Caco-2 (cell line): ENCODE measurements around the gene IL22. TPM values are rescaled to one million over a fixed set of nuclear protein-coding genes. Genes with fewer than 3 reads are reported as not detected.

Experiments
- BruUV-seq: library from RNA; stranded (reverse); fragments of 400-500 nt; replicated peaks from 2 replicates; lab custom pipeline; 2021; lab: Mats Ljungman, UMichigan
- CTCF ChIA-PET: fragments of 300-600 bp; sonication (Branson Sonifier 250); formaldehyde crosslinking; loops from one replicate; lab custom pipeline; 2022; ENCODE audit warnings: antibody characterized with exemption; lab: Charles Lee
- POLR2A ChIA-PET: fragments of 300-600 bp; sonication (Branson Sonifier 250); formaldehyde crosslinking; loops from one replicate; lab custom pipeline; 2022; ENCODE audit warnings: antibody characterized with exemption; lab: Charles Lee
- DNase-seq, 2 experiments: peaks; one replicate each; pipeline versions ENCODE4 v3.0.0 to v3.0.0-alpha.2; 2020 to 2022
- H3K27me3 ChIP-seq: replicated peaks from 2 replicates; pipeline ENCODE4 v1.6.0; 2011; ENCODE audit warnings: low read length; ENCODE audit not compliant: control insufficient read depth, insufficient read depth
- H3K36me3 ChIP-seq: 2 replicates; pipeline ENCODE4 v1.5.1; 2011; ENCODE audit warnings: low read length; ENCODE audit not compliant: control insufficient read depth, insufficient read depth
- H3K4me1 ChIP-seq: fragments of 250-450 bp; sonication (Bioruptor Pico); 2 replicates; pipeline ENCODE4 v1.5.1; 2020; ENCODE audit warnings: mild to moderate bottlenecking
- H3K4me3 ChIP-seq: 2 replicates; pipeline ENCODE4 v1.5.1; 2011; ENCODE audit warnings: low read depth, mild to moderate bottlenecking, control low read depth, low read length
- H3K9me3 ChIP-seq: fragments of 250-450 bp; sonication (Bioruptor Pico); 2 replicates; pipeline ENCODE4 v1.5.1; 2020; ENCODE audit warnings: mild to moderate bottlenecking, moderate library complexity
- H3K27ac Mint-ChIP-seq: one replicate; pipeline ENCODE4 v1.8.0; 2022; ENCODE audit warnings: mixed read lengths; ENCODE audit not compliant: unreplicated experiment
- H3K27me3 Mint-ChIP-seq: one replicate; pipeline ENCODE4 v1.8.0; 2022; ENCODE audit warnings: mixed read lengths; ENCODE audit not compliant: insufficient read depth, unreplicated experiment
- H3K36me3 Mint-ChIP-seq: one replicate; pipeline ENCODE4 v1.8.0; 2022; ENCODE audit warnings: mild to moderate bottlenecking, mixed read lengths; ENCODE audit not compliant: insufficient read depth, unreplicated experiment
- H3K4me1 Mint-ChIP-seq: one replicate; pipeline ENCODE4 v1.8.0; 2022; ENCODE audit warnings: low read depth, mixed read lengths; ENCODE audit not compliant: unreplicated experiment
- H3K4me3 Mint-ChIP-seq: one replicate; pipeline ENCODE4 v1.8.0; 2022; ENCODE audit warnings: mild to moderate bottlenecking, moderate library complexity, mixed read lengths; ENCODE audit not compliant: unreplicated experiment
- H3K9me3 Mint-ChIP-seq: one replicate; pipeline ENCODE4 v1.8.0; 2022; ENCODE audit warnings: mixed read lengths; ENCODE audit not compliant: unreplicated experiment
- intact Hi-C: fragments of 100-400 bp; cut with micrococcal nuclease; formaldehyde crosslinking; loops from one replicate; pipeline ENCODE4 v1.10.0; 2022; ENCODE audit not compliant: unreplicated experiment
- total RNA-seq: library from RNA; stranded (reverse); gene quantifications from 2 replicates; pipeline ENCODE4 v1.2.3, GENCODE V29; 2022
- TF ChIP-seq, protein P1 (sequence below), 2 experiments: fragments of 200-600 bp in 1 of 2; IDR thresholded peaks; 1 replicate in 1 of 2; 2 replicates in 1 of 2; pipeline versions ENCODE4 v1.5.1 to v1.8.0; 2011 to 2022; ENCODE audit warnings: antibody characterized with exemption in 1 of 2, control low read depth in 1 of 2, inconsistent platforms in 1 of 2, low read depth in 1 of 2, low read length in 1 of 2, mild to moderate bottlenecking in 1 of 2, moderate library complexity in 1 of 2; ENCODE audit not compliant: insufficient read depth in 1 of 2, severe bottlenecking in 1 of 2, unreplicated experiment in 1 of 2

IL22 gene
- total RNA-seq, 1 experiment from 2014 or later, result not detected

DNA sequence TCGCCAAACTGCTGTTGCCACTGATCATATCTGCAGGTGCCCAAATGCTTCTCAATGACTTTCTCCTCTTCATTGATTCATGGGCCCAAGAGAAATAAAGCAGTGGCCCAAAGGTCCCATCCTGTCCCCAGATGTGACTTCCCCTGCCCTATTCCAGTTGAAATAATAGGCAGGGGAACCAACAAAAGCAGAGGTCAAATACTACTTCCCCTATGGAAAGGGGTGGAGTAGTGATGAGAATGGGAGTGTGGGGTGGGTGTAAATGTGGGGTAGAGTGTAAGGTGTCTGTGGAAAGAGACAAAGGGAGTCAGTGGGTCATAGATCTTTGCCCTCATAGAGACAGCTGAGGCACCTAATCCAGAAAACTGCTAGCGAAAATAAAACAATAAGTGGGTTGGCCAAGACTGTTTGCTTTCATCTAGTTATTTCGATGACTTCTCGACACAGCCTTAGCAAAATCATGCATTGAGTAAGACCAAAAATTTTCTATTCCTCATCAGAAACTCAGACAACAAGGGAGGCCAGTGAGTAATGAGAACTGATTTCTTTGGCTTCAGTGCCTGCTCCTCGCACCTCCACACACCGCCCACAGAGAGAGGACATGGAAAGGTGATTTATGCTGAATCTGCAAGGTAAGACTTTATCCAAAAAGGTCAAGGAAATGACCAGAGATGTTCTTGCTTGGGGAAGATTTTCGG is 10.9 kb upstream of the IL22 start:
- no peaks in the 10 kb centered on the region for H3K9me3 ChIP-seq
- Mint-ChIP-seq H3K4me1 (no peaks in the 10 kb centered on the region), H3K27ac (no peak overlapping the region), H3K4me3 (no peak overlapping the region), H3K9me3 (no peaks in the 10 kb centered on the region), H3K36me3 (no peaks in the 10 kb centered on the region), H3K27me3 (peaks cover 23% of the 10 kb centered on the region)
- intact Hi-C loops, result no loop called here
- DNase-seq, result no peak
- H3K4me1 ChIP-seq, result no peaks in the 10 kb centered on the region
- ChIA-PET CTCF (interaction anchor here (0.6 kb wide), 1 partner anchor 1962 kb away, joined by 3 read pairs; the partner anchor contains the start of gene HELB), POLR2A (no interaction called here)
- no TSS peak for BruUV-seq
- TF ChIP-seq, protein P1, sequence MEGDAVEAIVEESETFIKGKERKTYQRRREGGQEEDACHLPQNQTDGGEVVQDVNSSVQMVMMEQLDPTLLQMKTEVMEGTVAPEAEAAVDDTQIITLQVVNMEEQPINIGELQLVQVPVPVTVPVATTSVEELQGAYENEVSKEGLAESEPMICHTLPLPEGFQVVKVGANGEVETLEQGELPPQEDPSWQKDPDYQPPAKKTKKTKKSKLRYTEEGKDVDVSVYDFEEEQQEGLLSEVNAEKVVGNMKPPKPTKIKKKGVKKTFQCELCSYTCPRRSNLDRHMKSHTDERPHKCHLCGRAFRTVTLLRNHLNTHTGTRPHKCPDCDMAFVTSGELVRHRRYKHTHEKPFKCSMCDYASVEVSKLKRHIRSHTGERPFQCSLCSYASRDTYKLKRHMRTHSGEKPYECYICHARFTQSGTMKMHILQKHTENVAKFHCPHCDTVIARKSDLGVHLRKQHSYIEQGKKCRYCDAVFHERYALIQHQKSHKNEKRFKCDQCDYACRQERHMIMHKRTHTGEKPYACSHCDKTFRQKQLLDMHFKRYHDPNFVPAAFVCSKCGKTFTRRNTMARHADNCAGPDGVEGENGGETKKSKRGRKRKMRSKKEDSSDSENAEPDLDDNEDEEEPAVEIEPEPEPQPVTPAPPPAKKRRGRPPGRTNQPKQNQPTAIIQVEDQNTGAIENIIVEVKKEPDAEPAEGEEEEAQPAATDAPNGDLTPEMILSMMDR (IDR thresholded peaks at IDR 0.05; ENCODE audit: insufficient read depth in 1 of 2, low read depth in 1 of 2, low read length in 1 of 2, severe bottlenecking in 1 of 2, unreplicated experiment in 1 of 2), result no peak
- peaks cover 2% of the 10 kb centered on the region for H3K27me3 ChIP-seq
- H3K4me3 ChIP-seq, result no peak overlapping the region
- H3K36me3 ChIP-seq, result no peaks in the 10 kb centered on the region

- Histone ChIP-seq H3K36me3 (no peaks in the 10 kb centered on the region), H3K4me1 (no peaks in the 10 kb centered on the region), H3K9me3 (no peaks in the 10 kb centered on the region), H3K4me3 (no peak overlapping the region), H3K27me3 (peaks cover 2% of the 10 kb centered on the region)
- CTCF ChIA-PET, result no interaction called here
- intact Hi-C loops, result no loop called here
- H3K36me3 Mint-ChIP-seq, result no peaks in the 10 kb centered on the region
- POLR2A ChIA-PET, result no interaction called here
- no peak overlapping the region for H3K4me3 Mint-ChIP-seq
- BruUV-seq, result no TSS peak
- DNase-seq, result no peak
- H3K9me3 Mint-ChIP-seq, result no peaks in the 10 kb centered on the region
- H3K27ac Mint-ChIP-seq, result no peak overlapping the region
- H3K27me3 Mint-ChIP-seq, result peaks cover 23% of the 10 kb centered on the region
- no peaks in the 10 kb centered on the region for H3K4me1 Mint-ChIP-seq
- TF ChIP-seq, protein P1 (IDR thresholded peaks at IDR 0.05; ENCODE audit: insufficient read depth in 1 of 2, low read depth in 1 of 2, low read length in 1 of 2, severe bottlenecking in 1 of 2, unreplicated experiment in 1 of 2), result no peak
Observed at GRCh38 chr12:68263366-68263765, 10.0 kb upstream of the IL22 start.

DNA sequence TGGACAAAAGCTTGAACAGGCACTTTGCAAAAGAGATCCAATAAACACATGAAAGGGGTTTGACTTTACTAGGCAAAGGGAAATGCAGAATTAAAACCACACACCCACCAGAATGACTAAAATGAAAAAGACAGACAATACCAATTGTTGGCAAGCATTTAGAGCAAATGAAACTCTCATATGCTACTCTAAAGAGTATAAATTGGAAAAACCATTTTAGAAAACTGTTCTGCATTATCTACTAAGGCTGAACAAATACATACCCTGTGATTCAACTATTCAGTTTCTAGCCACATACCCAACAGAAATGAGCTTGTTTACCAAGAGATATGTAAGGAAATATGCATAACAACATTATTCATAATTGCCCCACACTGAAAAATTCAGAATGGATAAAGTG is 8.5 kb upstream of the IL22 start:
- no TSS peak for BruUV-seq
- intact Hi-C loops, result no loop called here
- no peaks in the 10 kb centered on the region for H3K9me3 ChIP-seq
- H3K27ac Mint-ChIP-seq, result no peak overlapping the region
- no peaks in the 10 kb centered on the region for H3K36me3 Mint-ChIP-seq
- TF ChIP-seq, protein P1 (IDR thresholded peaks at IDR 0.05; ENCODE audit: insufficient read depth in 1 of 2, low read depth in 1 of 2, low read length in 1 of 2, severe bottlenecking in 1 of 2, unreplicated experiment in 1 of 2), result no peak
- no peak overlapping the region for H3K4me3 ChIP-seq
- H3K27me3 ChIP-seq, result peaks cover 2% of the 10 kb centered on the region
- no peaks in the 10 kb centered on the region for H3K36me3 ChIP-seq
- DNase-seq, result no peak
- peaks cover 25% of the 10 kb centered on the region for H3K27me3 Mint-ChIP-seq
- ChIA-PET POLR2A (no interaction called here), CTCF (no interaction called here)
- H3K9me3 Mint-ChIP-seq, result no peaks in the 10 kb centered on the region
- H3K4me1 ChIP-seq, result no peaks in the 10 kb centered on the region
- H3K4me1 Mint-ChIP-seq, result no peaks in the 10 kb centered on the region
- no peak overlapping the region for H3K4me3 Mint-ChIP-seq
